HepG2 (cell line): ENCODE results near the gene MBIP. TPM values are rescaled to one million over a fixed set of nuclear protein-coding genes. Genes with fewer than 3 reads are reported as not detected.

ENCODE experiments used
- CREM ChIP-seq, 2 experiments: sonication (generic) in 1 of 2; formaldehyde crosslinking in 1 of 2; IDR thresholded peaks; 2 replicates each; pipeline versions ENCODE4 v1.4.0 to v1.6.1; 2016 to 2020; ENCODE audit warnings: antibody characterized with exemption in 1 of 2, mild to moderate bottlenecking in 1 of 2, missing genetic modification reagents in 1 of 2
- GTF3A ChIP-seq: sonication (generic); formaldehyde crosslinking; conservative IDR thresholded peaks from 2 replicates; pipeline ENCODE4 v1.4.0; 2020; ENCODE audit warnings: mild to moderate bottlenecking, missing genetic modification reagents
- HHEX ChIP-seq: IDR thresholded peaks from 2 replicates; pipeline ENCODE4 v1.6.1; 2016; ENCODE audit warnings: control low read depth
- HNF1A ChIP-seq, 2 experiments: sonication (generic) in 1 of 2; formaldehyde crosslinking in 1 of 2; IDR thresholded peaks; 2 replicates each; pipeline versions ENCODE4 v1.4.0 to v1.6.1; 2016 to 2020; ENCODE audit warnings: borderline replicate concordance in 1 of 2, low read depth in 1 of 2, mild to moderate bottlenecking in 1 of 2, missing genetic modification reagents in 1 of 2
- MAFF ChIP-seq: IDR thresholded peaks from 2 replicates; pipeline ENCODE4 v1.6.1; 2011; ENCODE audit warnings: low read depth, low read length, improper control_type of control experiment
- NR0B2 ChIP-seq: sonication (generic); formaldehyde crosslinking; IDR thresholded peaks from 2 replicates; pipeline ENCODE4 v1.4.0; 2020; ENCODE audit warnings: mild to moderate bottlenecking, missing genetic modification reagents
- PAXIP1 ChIP-seq: sonication (generic); formaldehyde crosslinking; conservative IDR thresholded peaks from 2 replicates; pipeline ENCODE4 v1.4.0; 2020; ENCODE audit warnings: mild to moderate bottlenecking, missing genetic modification reagents, moderate library complexity
- RAD21 ChIP-seq: fragments of 450-650 bp; formaldehyde crosslinking; IDR thresholded peaks from 2 replicates; pipeline ENCODE4 v1.5.0; 2020; ENCODE audit warnings: mild to moderate bottlenecking
- RCOR2 ChIP-seq: IDR thresholded peaks from 2 replicates; pipeline ENCODE4 v1.6.1; 2016; ENCODE audit warnings: missing biosample characterization, missing genetic modification reagents
- SAP130 ChIP-seq: IDR thresholded peaks from 2 replicates; pipeline ENCODE4 v1.6.1; 2016; ENCODE audit warnings: low read depth
- SIX4 ChIP-seq: sonication (generic); formaldehyde crosslinking; IDR thresholded peaks from 2 replicates; pipeline ENCODE4 v1.4.0; 2020; ENCODE audit warnings: missing genetic modification reagents
- WIZ ChIP-seq: sonication (generic); formaldehyde crosslinking; IDR thresholded peaks from 2 replicates; pipeline ENCODE4 v1.5.1; 2020; ENCODE audit warnings: mild to moderate bottlenecking, missing genetic modification reagents
- ZBTB25 ChIP-seq: IDR thresholded peaks from 2 replicates; pipeline ENCODE4 v1.6.1; 2018; ENCODE audit warnings: missing genetic modification reagents
- ZFP36 ChIP-seq: fragments of 150-350 bp; IDR thresholded peaks from 2 replicates; pipeline ENCODE4 v1.6.1; 2018; ENCODE audit warnings: borderline replicate concordance, low read length, low read depth; ENCODE audit not compliant: partially characterized antibody
- ZFP41 ChIP-seq: sonication (generic); formaldehyde crosslinking; IDR thresholded peaks from 2 replicates; pipeline ENCODE4 v1.4.0; 2020; ENCODE audit warnings: mild to moderate bottlenecking, missing genetic modification reagents, borderline replicate concordance
- ZFY ChIP-seq: sonication (generic); formaldehyde crosslinking; IDR thresholded peaks from 2 replicates; pipeline ENCODE4 v1.4.0; 2020; ENCODE audit warnings: missing genetic modification reagents
- ZNF17 ChIP-seq: sonication (generic); formaldehyde crosslinking; IDR thresholded peaks from 2 replicates; pipeline ENCODE4 v1.5.0; 2020; ENCODE audit warnings: mild to moderate bottlenecking, missing genetic modification reagents
- ZNF235 ChIP-seq: sonication (generic); formaldehyde crosslinking; IDR thresholded peaks from 2 replicates; pipeline ENCODE4 v1.8.1; 2023; ENCODE audit warnings: mild to moderate bottlenecking, missing genetic modification reagents, borderline replicate concordance
- ZNF296 ChIP-seq: sonication (generic); formaldehyde crosslinking; conservative IDR thresholded peaks from 2 replicates; pipeline ENCODE4 v1.5.0; 2020; ENCODE audit warnings: mild to moderate bottlenecking, missing genetic modification reagents
- ZSCAN12 ChIP-seq: sonication (generic); formaldehyde crosslinking; IDR thresholded peaks from 2 replicates; pipeline ENCODE4 v1.9.0; 2021; ENCODE audit warnings: mild to moderate bottlenecking, missing genetic modification reagents
- polyA plus RNA-seq, 8 experiments: library from polyadenylated mRNA; depleted of rRNA in 3 of 8; stranded (reverse) in 7 of 8; unstranded in 1 of 8; fragments of >200 nt; fragmentation: Illumina TruSeq in 4 of 8; extraction: Trizol in 4 of 8; gene quantifications; 2 replicates each; pipeline versions ENCODE4 v1.2.1 to v1.2.3, GENCODE V29; 2011 to 2016; ENCODE audit warnings: low read depth in 4 of 8, missing spikeins in 1 of 8, mixed read lengths in 1 of 8; ENCODE audit not compliant: insufficient read depth in 1 of 8
- total RNA-seq, 5 experiments: library from RNA; depleted of rRNA; stranded (reverse); fragments of >200 nt; fragmentation: Illumina TruSeq; extraction: Trizol; gene quantifications; 2 replicates each; pipeline ENCODE4 v1.2.3, GENCODE V29; 2016; ENCODE audit warnings: low read depth in 1 of 5

The MBIP gene
- total and polyA plus RNA-seq, 2 of the 13 experiments (the other 11 are each of a cell fraction or from before 2014, with no cell fraction given) = 48.1 to 48.6 TPM

- TF ChIP-seq ZBTB25 = 0 out of 2 replicates have a peak, but pooled peaks have one; percentile 64
- peak; percentile 63; the same call in 1 of the 2 replicates for TF ChIP-seq RCOR2
- no peak for TF ChIP-seq HNF1A (IDR thresholded peaks at IDR 0.05; ENCODE audit: low read depth)
- peak; percentile 83; the same call in 1 of the 2 replicates for TF ChIP-seq HNF1A (CRISPR knock-in tag; IDR thresholded peaks at IDR 0.05; ENCODE audit: borderline replicate concordance)
- TF ChIP-seq SIX4 (CRISPR knock-in tag) = no peak; the same call in none of the 2 replicates
- TF ChIP-seq ZFY (CRISPR knock-in tag) = peak; percentile 100
- peak; percentile 6 for TF ChIP-seq ZFP36
- TF ChIP-seq NR0B2 (CRISPR knock-in tag) = no peak
- TF ChIP-seq ZSCAN12 (CRISPR knock-in tag) = peak; percentile 63; the same call in 1 of the 2 replicates
- no peak for TF ChIP-seq ZNF17 (CRISPR knock-in tag)
- TF ChIP-seq WIZ (CRISPR knock-in tag) = peak; percentile 98
- peak; percentile 37; the same call in 1 of the 2 replicates for TF ChIP-seq RAD21 (CRISPR knock-in tag)
- TF ChIP-seq SAP130 = peak; percentile 96
- no peak for TF ChIP-seq ZFP41 (CRISPR knock-in tag)
- TF ChIP-seq GTF3A (CRISPR knock-in tag) = peak; percentile 95
- peak; percentile 53 for TF ChIP-seq PAXIP1
- TF ChIP-seq MAFF = 0 out of 2 replicates have a peak, but pooled peaks have one; percentile 18
- no peak for TF ChIP-seq HHEX
- TF ChIP-seq ZNF296 (CRISPR knock-in tag) = no peak
- TF ChIP-seq CREM (IDR thresholded peaks at IDR 0.05) = peak; percentile 99
- TF ChIP-seq CREM (CRISPR knock-in tag; IDR thresholded peaks at IDR 0.05) = peak; percentile 85
- peak; percentile 97; the same call in 1 of the 2 replicates for TF ChIP-seq ZNF235 (CRISPR knock-in tag)
Measured at GRCh38 chr14:36320200-36320896, at the start of gene MBIP (continued).
